H1 (cell line): ENCODE results near the gene YPEL2. TPM values are rescaled to one million over a fixed set of nuclear protein-coding genes. Genes with fewer than 3 reads are reported as not detected.

Source experiments
- CTCF ChIA-PET: fragments of 300-600 bp; sonication (Branson Sonifier 250); formaldehyde crosslinking; loops from one replicate; lab custom pipeline; 2021; ENCODE audit not compliant: partially characterized antibody; lab: Charles Lee
- POLR2A ChIA-PET: fragments of 300-600 bp; sonication (Branson Sonifier 250); formaldehyde crosslinking; loops from one replicate; lab custom pipeline; 2021; ENCODE audit warnings: inconsistent platforms; ENCODE audit not compliant: partially characterized antibody; lab: Charles Lee
- DNase-seq, 2 experiments: peaks; one replicate each; pipeline versions ENCODE4 v3.0.0 to v3.0.0-alpha.2; 2010 to 2022; ENCODE audit warnings: low spot score in 2 of 2, low read depth in 1 of 2, mixed read lengths in 1 of 2
- FAIRE-seq: peaks from 2 replicates; lab custom pipeline; 2011; peaks lifted over from hg19 to GRCh38; lab: Jason Lieb, UNC
- H2AFZ ChIP-seq: 2 replicates; pipeline ENCODE4 v1.8.1; 2012; ENCODE audit warnings: low read length, inconsistent platforms
- H2AK5ac ChIP-seq: 2 replicates; pipeline ENCODE4 v1.6.1; 2013; ENCODE audit warnings: low read depth, low read length
- H2BK120ac ChIP-seq: replicated peaks from 2 replicates; pipeline ENCODE3; 2013; ENCODE audit warnings: low read depth, low read length, inconsistent platforms
- H2BK12ac ChIP-seq: 2 replicates; pipeline ENCODE4 v1.6.1; 2013; ENCODE audit warnings: low read depth, low read length
- H2BK15ac ChIP-seq: 2 replicates; pipeline ENCODE4 v1.6.1; 2013; ENCODE audit warnings: low read length
- H2BK20ac ChIP-seq: 2 replicates; pipeline ENCODE4 v1.6.1; 2013; ENCODE audit warnings: low read length
- H2BK5ac ChIP-seq: 2 replicates; pipeline ENCODE4 v1.6.1; 2013; ENCODE audit warnings: low read depth, low read length
- H3K14ac ChIP-seq: 2 replicates; pipeline ENCODE4 v1.6.1; 2013; ENCODE audit warnings: inconsistent platforms; ENCODE audit not compliant: insufficient read length
- H3K18ac ChIP-seq: 2 replicates; pipeline ENCODE4 v1.6.1; 2013; ENCODE audit warnings: low read length; ENCODE audit errors: extremely low read depth
- H3K23ac ChIP-seq: 2 replicates; pipeline ENCODE4 v1.6.1; 2013; ENCODE audit warnings: inconsistent platforms; ENCODE audit not compliant: insufficient read length
- H3K23me2 ChIP-seq: 2 replicates; pipeline ENCODE4 v1.6.1; 2013; ENCODE audit warnings: low read depth, low read length
- H3K27ac ChIP-seq: 2 replicates; pipeline ENCODE4 v1.6.1; 2011; ENCODE audit warnings: low read depth, low read length, inconsistent platforms
- H3K27me3 ChIP-seq, 4 experiments: replicated peaks in 1 of 4; 1 replicate in 1 of 4; 2 replicates in 3 of 4; pipeline versions ENCODE4 v1.6.1 to v1.8.1; 2011 to 2013; ENCODE audit warnings: low read length in 3 of 4, mild to moderate bottlenecking in 3 of 4, inconsistent platforms in 2 of 4, mixed read lengths in 2 of 4, moderate library complexity in 1 of 4; ENCODE audit not compliant: control insufficient read depth in 3 of 4, insufficient read depth in 3 of 4; ENCODE audit errors: extremely low read depth in 1 of 4
- H3K36me3 ChIP-seq, 4 experiments: 2 replicates each; pipeline versions ENCODE4 v1.6.1 to v1.8.1; 2011 to 2013; ENCODE audit warnings: mild to moderate bottlenecking in 4 of 4, low read length in 3 of 4, moderate library complexity in 2 of 4, control low read depth in 1 of 4, inconsistent platforms in 1 of 4; ENCODE audit not compliant: insufficient read depth in 4 of 4, control insufficient read depth in 2 of 4
- H3K4ac ChIP-seq: replicated peaks from 2 replicates; pipeline ENCODE3; 2013; ENCODE audit warnings: low read length, low read depth, mixed read lengths, inconsistent platforms; ENCODE audit not compliant: insufficient read length
- H3K4me1 ChIP-seq, 4 experiments: replicated peaks in 1 of 4; 1 replicate in 1 of 4; 2 replicates in 3 of 4; pipeline versions ENCODE4 v1.6.1 to v1.8.1; 2011 to 2013; ENCODE audit warnings: low read length in 3 of 4, inconsistent platforms in 2 of 4, mixed read lengths in 1 of 4; ENCODE audit not compliant: insufficient read depth in 4 of 4, control insufficient read depth in 3 of 4
- H3K4me2 ChIP-seq, 2 experiments: 2 replicates each; pipeline versions ENCODE4 v1.6.1 to v1.8.1; 2011 to 2013; ENCODE audit warnings: low read depth in 2 of 2, low read length in 2 of 2, control low read depth in 1 of 2, inconsistent platforms in 1 of 2, mild to moderate bottlenecking in 1 of 2; ENCODE audit not compliant: insufficient read depth in 1 of 2
- H3K4me3 ChIP-seq, 4 experiments: fragments of 200-600, 300-600 bp in 1 of 4; sonication (generic), shearing (Covaris generic), sonication (Bioruptor Twin) in 1 of 4; 2 replicates each; pipeline versions ENCODE4 v1.5.1 to v1.8.1; 2011 to 2016; ENCODE audit warnings: low read length in 4 of 4, low read depth in 3 of 4, control low read depth in 2 of 4, inconsistent platforms in 2 of 4, mild to moderate bottlenecking in 2 of 4, mixed read lengths in 1 of 4, moderate library complexity in 1 of 4; ENCODE audit not compliant: insufficient read depth in 2 of 4; ENCODE audit errors: extremely low read depth in 1 of 4
- H3K56ac ChIP-seq: replicated peaks from 2 replicates; pipeline ENCODE3; 2013; ENCODE audit warnings: low read depth, mild to moderate bottlenecking, mixed read lengths, low read length, inconsistent platforms; ENCODE audit not compliant: insufficient read length
- H3K79me1 ChIP-seq: 2 replicates; pipeline ENCODE4 v1.6.1; 2013; ENCODE audit warnings: low read depth, low read length, control low read depth
- H3K79me2 ChIP-seq, 2 experiments: 2 replicates each; pipeline versions ENCODE4 v1.6.1 to v1.8.1; 2012 to 2013; ENCODE audit warnings: low read length in 2 of 2, mild to moderate bottlenecking in 2 of 2, inconsistent platforms in 1 of 2; ENCODE audit not compliant: insufficient read depth in 2 of 2, control insufficient read depth in 1 of 2
- H3K9ac ChIP-seq, 4 experiments: replicated peaks in 1 of 4; 1 replicate in 1 of 4; 2 replicates in 3 of 4; pipeline versions ENCODE4 v1.6.1 to v1.8.1; 2011 to 2013; ENCODE audit warnings: low read depth in 3 of 4, low read length in 3 of 4, control low read depth in 2 of 4, mild to moderate bottlenecking in 2 of 4, moderate library complexity in 2 of 4, inconsistent platforms in 1 of 4; ENCODE audit errors: extremely low read depth in 1 of 4
- H3K9me3 ChIP-seq, 2 experiments: 2 replicates each; pipeline versions ENCODE4 v1.6.1 to v1.8.1; 2012 to 2013; ENCODE audit warnings: mild to moderate bottlenecking in 2 of 2, moderate library complexity in 2 of 2, control low read depth in 1 of 2, inconsistent platforms in 1 of 2, low read depth in 1 of 2, low read length in 1 of 2, mixed read lengths in 1 of 2; ENCODE audit not compliant: insufficient read depth in 2 of 2
- H4K20me1 ChIP-seq, 2 experiments: replicated peaks in 1 of 2; 2 replicates each; pipeline versions ENCODE3 to v1.8.1; 2011 to 2013; ENCODE audit warnings: inconsistent platforms in 2 of 2, low read length in 2 of 2, mild to moderate bottlenecking in 1 of 2; ENCODE audit not compliant: insufficient read depth in 2 of 2, control insufficient read depth in 1 of 2
- H4K5ac ChIP-seq: 2 replicates; pipeline ENCODE4 v1.6.1; 2013; ENCODE audit warnings: low read length, low read depth, mixed read lengths, inconsistent platforms; ENCODE audit not compliant: insufficient read length
- H4K8ac ChIP-seq: 2 replicates; pipeline ENCODE4 v1.8.0; 2013; ENCODE audit warnings: mild to moderate bottlenecking, moderate library complexity, low read length, inconsistent platforms; ENCODE audit not compliant: insufficient read depth; ENCODE audit errors: extremely low read depth
- H4K91ac ChIP-seq: replicated peaks from 2 replicates; pipeline ENCODE3; 2013; ENCODE audit warnings: low read length, mixed read lengths, inconsistent platforms; ENCODE audit not compliant: insufficient read length
- CBX8 ChIP-seq: fragments of 300-800, 300-1000 bp; sonication (generic); IDR thresholded peaks from 2 replicates; pipeline ENCODE4 v1.7.1; 2016; ENCODE audit warnings: low read depth, low read length, borderline replicate concordance
- GTF2F1 ChIP-seq: IDR thresholded peaks from 2 replicates; pipeline ENCODE4 v1.6.1; 2012; ENCODE audit warnings: low read depth, low read length, improper control_type of control experiment, borderline replicate concordance
- PHF8 ChIP-seq: fragments of 200-600 bp; sonication (generic); conservative IDR thresholded peaks from 2 replicates; pipeline ENCODE4 v1.7.1; 2012; ENCODE audit warnings: low read depth, mild to moderate bottlenecking, inconsistent platforms, low read length, moderate library complexity
- POLR2A ChIP-seq, 2 experiments: IDR thresholded peaks; 1 replicate in 1 of 2; 2 replicates in 1 of 2; pipeline ENCODE4 v1.6.1; 2011; ENCODE audit warnings: low read depth in 2 of 2, low read length in 2 of 2, mild to moderate bottlenecking in 2 of 2; ENCODE audit errors: control extremely low read depth in 1 of 2
- SIX5 ChIP-seq: IDR thresholded peaks from 2 replicates; pipeline ENCODE4 v1.6.1; 2011; ENCODE audit warnings: mild to moderate bottlenecking, low read depth, low read length
- SP4 ChIP-seq: IDR thresholded peaks from 2 replicates; pipeline ENCODE4 v1.6.1; 2012; ENCODE audit warnings: low read length, inconsistent platforms
- TCF12 ChIP-seq: IDR thresholded peaks from 2 replicates; pipeline ENCODE4 v1.6.1; 2011; ENCODE audit warnings: low read depth, mild to moderate bottlenecking, low read length
- WGBS, 2 experiments: shearing (Covaris generic) in 1 of 2; methylation state at CpG; one replicate each; pipeline versions ENCODE4 v1.1.6 to v1.1.7; 2013 to 2015; ENCODE audit warnings: low lambda C conversion rate in 2 of 2, mixed read lengths in 2 of 2, inconsistent platforms in 1 of 2, low coverage in 1 of 2, missing lambda C conversion rate in 1 of 2; ENCODE audit not compliant: insufficient replicate concordance in 2 of 2, insufficient coverage in 1 of 2, insufficient read length in 1 of 2; ENCODE audit errors: extremely low coverage in 1 of 2, missing lambda C conversion rate in 1 of 2; 5-methylcytosine and 5-hydroxymethylcytosine counted together
- polyA plus RNA-seq, 7 experiments: library from polyadenylated mRNA; depleted of rRNA in 3 of 7; stranded (reverse) in 5 of 7; unstranded in 2 of 7; fragments of >200 nt in 5 of 7; fragments of 200-250 nt in 2 of 7; gene quantifications; 1 replicate in 5 of 7; 2 replicates in 1 of 7; 4 replicates in 1 of 7; pipeline versions ENCODE4 v1.2.1 to v1.2.3, GENCODE V29; 2011 to 2013; ENCODE audit warnings: missing spikeins in 2 of 7, mixed read lengths in 2 of 7
- total RNA-seq: library from RNA; stranded (reverse); fragmentation: NEBNext Ultra II Directional; extraction: Animal tissue kit (Norgen Biotek cat#: 25700); gene quantifications from 2 replicates; pipeline ENCODE4 v1.2.1, GENCODE V29; 2021

YPEL2 gene
- total and polyA plus RNA-seq, 2 of the 8 experiments (the other 6 are each of a cell fraction or from before 2014, with no cell fraction given) = 1.6 to 3.5 TPM

DNA sequence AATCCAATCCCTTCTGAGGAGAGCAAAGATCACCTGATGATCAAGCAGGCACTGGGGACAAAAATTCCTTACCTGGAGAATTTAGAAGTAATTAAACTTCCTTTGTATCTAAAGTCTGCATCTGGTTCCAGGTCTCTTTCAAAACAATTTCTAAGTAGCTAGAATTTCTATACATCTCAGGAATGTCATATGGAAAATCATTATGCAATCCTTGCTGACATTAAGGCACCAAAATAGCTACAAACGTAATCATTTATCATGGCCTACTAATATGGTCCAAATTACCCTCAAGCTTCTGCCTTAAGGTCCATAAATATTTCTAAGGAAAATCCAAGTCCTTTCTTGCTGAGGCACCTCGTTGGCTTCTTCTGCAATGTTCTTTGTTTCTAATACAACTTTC is 32.9 kb upstream of the YPEL2 start:
- no peaks in the 10 kb centered on the region for H3K79me2 ChIP-seq
- H2BK15ac ChIP-seq = no peak overlapping the region
- H3K18ac ChIP-seq = no peak overlapping the region
- H2BK120ac ChIP-seq = no peak overlapping the region
- H3K4me2 ChIP-seq = no peak overlapping the region
- no peaks in the 10 kb centered on the region for H3K4me1 ChIP-seq
- TF ChIP-seq POLR2A (IDR thresholded peaks at IDR 0.05; ENCODE audit: control extremely low read depth in 1 of 2, low read depth in 2 of 2, low read length in 2 of 2) (no peak), SP4 (no peak), PHF8 (no peak), CBX8 (no peak), SIX5 (no peak), GTF2F1 (no peak), TCF12 (no peak)
- H3K27ac ChIP-seq = no peak overlapping the region
- no peak overlapping the region for H4K5ac ChIP-seq
- no peak overlapping the region for H2AK5ac ChIP-seq
- H3K23ac ChIP-seq = no peak overlapping the region
- no peak overlapping the region for H2BK20ac ChIP-seq
- H4K8ac ChIP-seq = no peak overlapping the region
- H3K56ac ChIP-seq = no peak overlapping the region
- no peak overlapping the region for H3K4ac ChIP-seq
- H3K23me2 ChIP-seq = no peaks in the 10 kb centered on the region
- H4K91ac ChIP-seq = no peak overlapping the region
- H3K36me3 ChIP-seq = no peaks in the 10 kb centered on the region
- no peak overlapping the region for H2AFZ ChIP-seq
- H4K20me1 ChIP-seq = no peaks in the 10 kb centered on the region
- no peaks in the 10 kb centered on the region for H3K27me3 ChIP-seq
- H2BK5ac ChIP-seq = no peak overlapping the region
- DNase-seq = no peak
- no peak overlapping the region for H3K4me3 ChIP-seq
- no peak overlapping the region for H3K9ac ChIP-seq
- 81% methylated on average over 2 of the region's 2 CpGs; no CpG with 5 or more reads in 1 of the 2 experiments for WGBS, 2 experiments
- ChIA-PET CTCF (no interaction called here), POLR2A (no interaction called here)
- no peaks in the 10 kb centered on the region for H3K79me1 ChIP-seq
- H3K9me3 ChIP-seq = no peaks in the 10 kb centered on the region
- H3K14ac ChIP-seq = no peak overlapping the region
- no peak overlapping the region for H2BK12ac ChIP-seq
- FAIRE-seq = no peak
